SH-SY5Y (cell line): ENCODE data around the gene SCAF4.

Experiments used
- GATA2 ChIP-seq: IDR thresholded peaks from 2 replicates; pipeline ENCODE4 v1.6.1; 2011; ENCODE audit warnings: mild to moderate bottlenecking, low read depth, low read length
- GATA3 ChIP-seq: IDR thresholded peaks from 2 replicates; pipeline ENCODE4 v1.6.1; 2011; ENCODE audit warnings: low read depth, mild to moderate bottlenecking, low read length, moderate library complexity

DNA sequence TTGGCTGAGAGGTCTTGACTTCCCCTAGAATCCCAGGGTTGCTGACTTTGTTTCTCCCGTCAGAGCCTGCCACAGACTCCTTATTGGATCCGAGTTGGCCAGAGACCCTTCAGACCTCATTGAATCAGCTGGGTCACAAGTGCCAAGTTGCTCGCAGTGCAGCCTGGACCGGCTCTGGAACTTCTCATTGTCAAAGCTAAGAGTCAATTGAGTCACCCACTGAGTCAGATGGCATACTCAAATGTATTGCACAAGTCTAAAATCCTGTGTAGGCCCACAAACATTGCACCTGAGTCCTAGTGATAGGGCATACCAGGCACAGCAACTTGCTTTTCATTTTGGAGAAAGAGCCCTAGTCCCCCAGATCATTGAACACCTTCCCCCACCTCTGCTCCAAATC is 20.4 kb upstream of the SCAF4 start:
- TF ChIP-seq GATA2 (no peak), GATA3 (no peak)
